Measurements from ENCODE around the gene SCAI. TPM values are rescaled to one million over a fixed set of nuclear protein-coding genes. Genes with fewer than 3 reads are reported as not detected.

SCAI gene
- total RNA-seq, 1 experiment from 2014 or later = 15.5 TPM

DNA sequence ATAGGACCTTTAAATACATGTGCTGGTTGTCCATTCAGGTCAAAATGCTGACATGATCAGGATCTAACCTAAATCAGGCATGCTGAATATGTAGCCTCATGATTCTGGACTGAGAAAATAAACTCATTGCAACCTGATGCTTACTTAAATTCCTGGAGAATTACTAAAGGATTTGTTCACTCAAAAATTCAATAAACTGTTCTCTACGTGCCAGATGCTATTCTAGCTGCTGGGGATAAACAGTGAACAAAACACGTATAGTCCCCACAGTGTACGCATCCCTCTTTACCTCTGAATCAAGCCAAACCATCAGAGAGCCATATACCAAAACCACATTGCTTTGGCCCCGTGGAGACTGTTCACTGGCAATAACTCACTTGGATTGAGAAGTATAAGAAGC, 6.1 kb downstream of the SCAI start:
- Histone ChIP-seq H3K79me2 (ENCODE audit: insufficient read depth, low read length) (peaks cover 7% of the 10 kb centered on the region; the same call in 1 of the 2 replicates), H3K18ac (ENCODE audit: insufficient read length, low read depth, low read length) (no peak overlapping the region)

More for the DNA sequence above, 6.1 kb downstream of the SCAI start:
- no peak overlapping the region for H3K27ac ChIP-seq (ENCODE audit: insufficient read length, low read depth, low read length)
- H3K56ac ChIP-seq (ENCODE audit: insufficient read length, low read depth, low read length) = no peak overlapping the region
- H2BK15ac ChIP-seq (ENCODE audit: low read depth, low read length) = no peak overlapping the region
- no peak overlapping the region for H3K4me2 ChIP-seq (ENCODE audit: insufficient read depth, insufficient read length, low read length)
- no peak overlapping the region for H3K4me3 Mint-ChIP-seq
- H3K27ac Mint-ChIP-seq = no peak overlapping the region
- H2BK12ac ChIP-seq (ENCODE audit: insufficient read length, low read depth, low read length) = no peak overlapping the region
- no peak overlapping the region for H3K14ac ChIP-seq (ENCODE audit: insufficient read depth, low read length)
- no peak overlapping the region for H4K8ac ChIP-seq (replicated peaks; ENCODE audit: insufficient read length, low read depth, low read length)
- no peak overlapping the region for H2BK5ac ChIP-seq (ENCODE audit: insufficient read length, low read length)
- no peak overlapping the region for H3K4ac ChIP-seq (ENCODE audit: low read depth, low read length)
- H4K91ac ChIP-seq (ENCODE audit: insufficient read length, low read depth, low read length) = no peak overlapping the region
- H2AFZ ChIP-seq (ENCODE audit: low read length) = no peak overlapping the region
- H3K36me3 Mint-ChIP-seq (ENCODE audit: insufficient read depth in 1 of 3, low read depth in 3 of 3) = peaks cover 1 to 23% (median 11%) of the 10 kb centered on the region in 3 experiments; a peak in 6 of 7 replicates
- H3K23me2 ChIP-seq (ENCODE audit: insufficient read length, low read depth, low read length, poor library complexity, severe bottlenecking) = no peaks in the 10 kb centered on the region
- H4K20me1 ChIP-seq (ENCODE audit: control insufficient read depth, insufficient read depth, insufficient read length) = no peaks in the 10 kb centered on the region
- peaks cover 4% of the 10 kb centered on the region for H3K79me1 ChIP-seq (ENCODE audit: insufficient read depth, low read depth, low read length, poor library complexity, severe bottlenecking)
- H3K4me1 Mint-ChIP-seq = peaks cover 0 to 4% of the 10 kb centered on the region in 2 experiments; a peak in 2 of 4 replicates
- H3K9ac ChIP-seq (ENCODE audit: extremely low read depth, insufficient read length, low read length) = no peak overlapping the region
- H3T11ph ChIP-seq (ENCODE audit: low read length) = no peak overlapping the region
- H3K9me3 ChIP-seq (ENCODE audit: control insufficient read depth, low read depth, low read length) = no peaks in the 10 kb centered on the region
- H3K27me3 Mint-ChIP-seq (ENCODE audit: low read depth) = no peaks in the 10 kb centered on the region
- H3K4me1 ChIP-seq (ENCODE audit: insufficient read depth, low read length) = no peaks in the 10 kb centered on the region
- TF ChIP-seq, protein P1, sequence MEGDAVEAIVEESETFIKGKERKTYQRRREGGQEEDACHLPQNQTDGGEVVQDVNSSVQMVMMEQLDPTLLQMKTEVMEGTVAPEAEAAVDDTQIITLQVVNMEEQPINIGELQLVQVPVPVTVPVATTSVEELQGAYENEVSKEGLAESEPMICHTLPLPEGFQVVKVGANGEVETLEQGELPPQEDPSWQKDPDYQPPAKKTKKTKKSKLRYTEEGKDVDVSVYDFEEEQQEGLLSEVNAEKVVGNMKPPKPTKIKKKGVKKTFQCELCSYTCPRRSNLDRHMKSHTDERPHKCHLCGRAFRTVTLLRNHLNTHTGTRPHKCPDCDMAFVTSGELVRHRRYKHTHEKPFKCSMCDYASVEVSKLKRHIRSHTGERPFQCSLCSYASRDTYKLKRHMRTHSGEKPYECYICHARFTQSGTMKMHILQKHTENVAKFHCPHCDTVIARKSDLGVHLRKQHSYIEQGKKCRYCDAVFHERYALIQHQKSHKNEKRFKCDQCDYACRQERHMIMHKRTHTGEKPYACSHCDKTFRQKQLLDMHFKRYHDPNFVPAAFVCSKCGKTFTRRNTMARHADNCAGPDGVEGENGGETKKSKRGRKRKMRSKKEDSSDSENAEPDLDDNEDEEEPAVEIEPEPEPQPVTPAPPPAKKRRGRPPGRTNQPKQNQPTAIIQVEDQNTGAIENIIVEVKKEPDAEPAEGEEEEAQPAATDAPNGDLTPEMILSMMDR (conservative IDR thresholded peaks at IDR 0.05) = no peak
- no peak overlapping the region for H2BK120ac ChIP-seq (ENCODE audit: low read depth, low read length, poor library complexity, severe bottlenecking)
- H3K9me3 Mint-ChIP-seq = no peaks in the 10 kb centered on the region
- no peaks in the 10 kb centered on the region for H3K27me3 ChIP-seq (ENCODE audit: insufficient read depth, low read length)
- H2BK20ac ChIP-seq (ENCODE audit: low read depth, low read length, poor library complexity, severe bottlenecking) = no peak overlapping the region
- DNase-seq = no peak
- no peak overlapping the region for H2AK5ac ChIP-seq (ENCODE audit: insufficient read length, low read length)
- H4K5ac ChIP-seq (ENCODE audit: insufficient read length, low read depth, low read length) = no peak overlapping the region
- H3K23ac ChIP-seq (ENCODE audit: insufficient read length, low read depth, low read length) = no peak overlapping the region
- WGBS (ENCODE audit: extremely low coverage, insufficient read length, low lambda C conversion rate) = no CpG with 5 or more reads among the region's 4 CpGs

Measured in H9 (cell line).